AG09309 (cell line): ENCODE measurements around the gene ZNF473.
"Not testable (repeated sequence)": the region's sequence is repeated elsewhere in the genome, so short reads cannot be mapped to it uniquely, and the experiment has no call there.

ENCODE experiments used
- DNase-seq: peaks from one replicate; pipeline ENCODE4 v3.0.0-alpha.2; 2010; ENCODE audit warnings: low read depth
- H3K4me3 ChIP-seq: 2 replicates; pipeline ENCODE4 v1.5.1; 2011; ENCODE audit warnings: mild to moderate bottlenecking, low read depth, low read length, moderate library complexity; ENCODE audit not compliant: control insufficient read depth
- TF ChIP-seq, protein P1 (sequence below): IDR thresholded peaks from 2 replicates; pipeline ENCODE4 v1.5.1; 2011; ENCODE audit warnings: mild to moderate bottlenecking, low read depth, low read length, inconsistent platforms; ENCODE audit not compliant: insufficient read depth, control insufficient read depth; ENCODE audit errors: missing control alignments

Gene ZNF473

DNA sequence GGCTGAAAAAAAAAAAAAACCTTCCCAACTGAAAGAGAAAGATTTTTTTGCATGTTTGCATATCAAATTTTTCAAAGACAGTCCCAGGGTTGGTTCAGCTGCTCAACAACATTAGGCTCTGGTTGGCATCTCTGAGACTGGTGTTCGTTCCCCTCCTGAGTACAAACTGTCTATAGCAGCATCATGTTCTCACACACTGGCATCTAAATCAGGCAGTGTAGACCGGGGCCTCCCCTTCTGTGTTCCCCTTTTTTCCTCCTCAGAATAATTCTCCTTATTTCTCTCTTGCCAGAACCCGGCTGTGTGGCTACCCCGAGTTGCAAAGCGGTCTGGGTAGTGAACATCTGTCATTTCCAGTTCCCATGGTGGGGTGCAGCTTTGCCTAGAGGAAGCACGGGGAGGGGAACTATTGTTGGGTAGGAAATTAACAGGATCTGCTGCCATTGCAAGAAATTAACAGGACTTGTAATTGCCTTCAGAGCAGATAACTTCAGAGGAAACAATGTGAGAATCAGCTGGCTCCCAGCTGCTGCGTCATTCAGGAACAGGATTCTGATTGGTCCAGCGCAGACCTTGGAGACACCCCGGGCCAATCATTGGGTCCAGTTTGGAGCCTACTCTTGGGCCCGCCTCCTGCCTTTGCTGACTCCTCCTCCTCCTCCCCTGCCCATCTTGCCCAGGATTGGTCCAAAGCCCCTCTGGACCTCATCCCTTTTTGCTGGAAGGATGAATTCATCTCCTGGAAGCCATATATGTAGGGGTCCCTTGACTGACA lies 51.0 kb downstream of the ZNF473 start:
- DNase-seq, H3K4me3 ChIP-seq: not testable (repeated sequence)

DNA sequence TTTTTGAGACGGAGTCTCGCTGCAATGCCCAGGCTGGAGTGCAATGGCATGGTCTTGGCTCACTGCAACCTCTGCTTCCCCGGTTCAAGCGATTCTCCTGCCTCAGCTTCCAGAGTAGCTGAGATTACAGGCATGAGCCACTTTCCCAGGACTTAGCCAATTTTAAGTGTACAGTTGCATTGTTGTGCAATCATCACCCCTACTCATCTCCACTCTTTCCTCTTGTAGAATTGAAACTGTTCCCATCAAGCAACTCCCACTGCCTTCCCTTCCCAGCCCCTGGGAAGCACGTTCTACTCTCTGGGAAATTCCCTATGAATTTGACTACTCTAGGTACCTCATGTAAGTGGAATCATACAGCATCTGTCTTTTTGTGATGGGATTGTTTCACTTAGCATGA lies 53.2 kb downstream of the ZNF473 start:
- H3K4me3 ChIP-seq, DNase-seq: not testable (repeated sequence)

DNA sequence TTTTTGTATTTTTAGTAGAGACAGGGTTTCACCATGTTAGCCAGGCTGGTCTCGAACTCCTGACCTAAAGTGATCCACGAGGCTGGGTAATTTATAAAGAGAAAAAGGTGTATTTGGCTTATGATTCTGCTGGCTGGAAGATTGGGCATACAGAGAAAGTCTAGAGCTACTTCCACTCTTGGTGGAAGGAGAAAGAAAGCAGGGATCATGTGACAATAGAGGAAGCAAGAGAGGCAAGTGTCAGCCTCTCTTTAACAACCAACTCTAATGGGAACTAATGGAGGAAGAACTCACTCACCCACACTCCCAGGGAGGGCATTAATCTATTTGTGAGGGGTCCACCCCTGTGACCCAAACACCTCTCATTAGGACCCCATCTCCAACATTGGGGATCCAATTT lies 58.6 kb downstream of the ZNF473 start:
- not testable (repeated sequence) for DNase-seq, H3K4me3 ChIP-seq

DNA sequence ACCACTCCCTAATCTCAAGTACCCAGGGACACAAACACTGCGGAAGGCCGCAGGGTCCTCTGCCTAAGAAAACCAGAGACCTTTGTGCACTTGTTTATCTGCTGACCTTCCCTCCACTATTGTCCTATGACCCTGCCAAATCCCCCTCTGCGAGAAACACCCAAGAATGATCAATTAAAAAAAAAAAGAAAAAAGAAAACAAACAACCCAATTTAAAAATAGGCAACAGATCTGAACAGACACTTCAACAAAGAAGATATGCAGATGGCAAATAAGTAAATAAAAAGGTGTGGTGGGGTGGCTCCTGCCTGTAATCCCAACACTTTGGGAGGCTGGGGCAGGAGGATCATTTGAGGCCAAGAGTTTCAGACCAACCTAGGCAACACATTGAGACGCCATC lies 61.3 kb downstream of the ZNF473 start:
- not testable (repeated sequence) for H3K4me3 ChIP-seq, DNase-seq

DNA sequence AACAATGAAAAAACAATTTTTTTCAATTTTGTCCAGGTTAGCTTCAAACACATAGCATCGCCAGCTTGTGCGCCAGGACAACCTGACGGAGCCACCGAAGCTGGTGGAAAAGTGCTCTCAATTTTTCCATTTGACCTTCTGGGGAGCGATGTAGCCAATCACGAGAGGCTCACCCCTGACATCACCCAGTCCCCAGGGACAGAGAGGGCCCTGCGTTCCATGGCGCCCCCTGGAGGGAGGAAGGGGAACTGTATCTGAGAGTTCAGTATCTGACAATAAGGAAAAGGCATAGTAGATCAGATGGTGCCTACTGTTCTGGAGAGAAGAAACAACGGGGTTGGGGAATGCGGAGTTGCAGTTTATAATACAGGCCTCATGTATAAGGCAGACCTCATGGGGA lies 64.9 kb downstream of the ZNF473 start:
- TF ChIP-seq, protein P1, sequence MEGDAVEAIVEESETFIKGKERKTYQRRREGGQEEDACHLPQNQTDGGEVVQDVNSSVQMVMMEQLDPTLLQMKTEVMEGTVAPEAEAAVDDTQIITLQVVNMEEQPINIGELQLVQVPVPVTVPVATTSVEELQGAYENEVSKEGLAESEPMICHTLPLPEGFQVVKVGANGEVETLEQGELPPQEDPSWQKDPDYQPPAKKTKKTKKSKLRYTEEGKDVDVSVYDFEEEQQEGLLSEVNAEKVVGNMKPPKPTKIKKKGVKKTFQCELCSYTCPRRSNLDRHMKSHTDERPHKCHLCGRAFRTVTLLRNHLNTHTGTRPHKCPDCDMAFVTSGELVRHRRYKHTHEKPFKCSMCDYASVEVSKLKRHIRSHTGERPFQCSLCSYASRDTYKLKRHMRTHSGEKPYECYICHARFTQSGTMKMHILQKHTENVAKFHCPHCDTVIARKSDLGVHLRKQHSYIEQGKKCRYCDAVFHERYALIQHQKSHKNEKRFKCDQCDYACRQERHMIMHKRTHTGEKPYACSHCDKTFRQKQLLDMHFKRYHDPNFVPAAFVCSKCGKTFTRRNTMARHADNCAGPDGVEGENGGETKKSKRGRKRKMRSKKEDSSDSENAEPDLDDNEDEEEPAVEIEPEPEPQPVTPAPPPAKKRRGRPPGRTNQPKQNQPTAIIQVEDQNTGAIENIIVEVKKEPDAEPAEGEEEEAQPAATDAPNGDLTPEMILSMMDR: peak; percentile 27
- not testable (repeated sequence) for DNase-seq, H3K4me3 ChIP-seq

DNA sequence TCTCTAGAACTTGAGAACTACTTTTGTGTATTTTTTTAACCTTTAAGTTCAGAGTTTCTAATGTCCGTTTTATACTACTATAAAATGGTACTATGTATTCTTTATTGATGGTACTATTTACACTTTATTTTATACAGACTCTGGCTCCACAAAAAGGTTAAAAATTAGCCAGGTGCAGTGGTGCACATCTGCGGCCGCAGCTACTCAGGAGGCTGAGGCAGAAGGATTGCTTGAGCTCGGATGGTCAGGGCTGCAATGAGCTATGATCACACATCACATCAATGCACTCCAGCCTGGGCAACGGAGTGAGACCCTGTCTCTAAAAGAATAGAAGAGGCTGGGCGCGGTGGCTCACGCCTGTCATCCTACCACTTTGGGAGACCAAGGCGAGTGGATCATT lies 66.0 kb downstream of the ZNF473 start:
- not testable (repeated sequence) for DNase-seq, H3K4me3 ChIP-seq

DNA sequence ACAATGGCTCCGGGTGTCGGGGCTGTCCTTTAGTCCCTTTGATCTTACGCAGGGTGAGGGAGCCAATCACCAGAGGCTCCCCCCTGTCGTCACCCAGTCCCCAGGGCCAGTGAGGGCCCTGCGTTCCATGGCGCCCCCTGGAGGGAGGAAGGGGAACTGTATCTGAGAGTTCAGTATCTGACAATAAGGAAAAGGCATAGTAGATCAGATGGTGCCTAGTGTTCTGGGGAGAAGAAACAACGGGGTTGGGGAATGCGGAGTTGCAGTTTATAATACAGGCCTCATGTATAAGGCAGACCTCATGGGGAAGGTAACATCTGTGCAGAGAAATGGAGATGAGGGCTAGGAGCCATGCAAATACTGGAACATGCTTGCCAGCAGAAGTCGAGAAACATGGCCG lies 66.8 kb downstream of the ZNF473 start:
- not testable (repeated sequence) for H3K4me3 ChIP-seq, DNase-seq

DNA sequence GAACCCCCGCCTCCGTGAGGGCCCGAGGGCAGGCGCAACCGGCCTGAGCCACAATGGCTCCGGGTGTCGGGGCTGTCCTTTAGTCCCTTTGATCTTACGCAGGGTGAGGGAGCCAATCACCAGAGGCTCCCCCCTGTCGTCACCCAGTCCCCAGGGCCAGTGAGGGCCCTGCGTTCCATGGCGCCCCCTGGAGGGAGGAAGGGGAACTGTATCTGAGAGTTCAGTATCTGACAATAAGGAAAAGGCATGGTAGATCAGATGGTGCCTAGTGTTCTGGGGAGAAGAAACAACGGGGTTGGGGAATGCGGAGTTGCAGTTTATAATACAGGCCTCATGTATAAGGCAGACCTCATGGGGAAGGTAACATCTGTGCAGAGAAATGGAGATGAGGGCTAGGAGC lies 72.1 kb downstream of the ZNF473 start:
- H3K4me3 ChIP-seq: not testable (repeated sequence)

DNA sequence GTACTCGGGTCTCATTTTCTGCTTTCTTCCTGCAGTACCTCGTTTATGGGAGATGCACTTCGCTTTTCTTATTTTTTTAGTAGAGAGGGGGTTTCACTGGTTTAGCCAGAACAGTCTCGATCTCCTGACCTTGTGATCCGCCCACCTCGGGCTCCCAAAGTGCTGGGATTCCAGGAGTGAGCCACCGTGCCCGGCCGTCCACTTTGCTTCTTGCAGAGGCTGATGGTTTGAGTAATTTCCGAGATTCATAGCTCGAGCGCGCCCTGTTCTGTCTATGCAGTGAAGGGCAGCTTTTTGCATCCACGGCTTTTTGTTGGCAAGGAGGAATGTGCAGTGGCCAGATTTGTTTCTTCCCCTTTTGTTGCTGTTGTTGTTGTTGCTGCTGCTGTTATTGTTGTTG lies 73.1 kb downstream of the ZNF473 start:
- DNase-seq, H3K4me3 ChIP-seq: not testable (repeated sequence)

More for the DNA sequence above, 72.1 kb downstream of the ZNF473 start:
- not testable (repeated sequence) for DNase-seq

DNA sequence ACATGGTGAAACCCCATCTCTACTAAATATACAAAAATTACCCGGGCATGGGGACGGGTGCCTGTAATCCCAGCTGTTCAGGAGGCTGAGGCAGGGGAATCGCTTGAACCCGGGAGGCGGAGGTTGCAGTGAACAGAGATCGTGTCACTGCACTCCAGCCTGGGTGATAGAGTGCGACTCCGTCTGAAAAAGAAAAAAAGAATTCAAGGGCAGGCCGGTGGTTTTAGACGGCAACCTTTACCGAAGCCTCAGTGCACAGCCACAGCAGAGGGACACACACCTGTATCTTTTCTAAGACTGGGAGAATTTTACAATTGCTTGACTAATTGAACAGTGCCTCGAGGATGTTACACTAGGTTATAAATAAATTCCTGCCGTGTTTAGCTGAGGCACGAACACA lies 73.9 kb downstream of the ZNF473 start:
- not testable (repeated sequence) for DNase-seq, H3K4me3 ChIP-seq

DNA sequence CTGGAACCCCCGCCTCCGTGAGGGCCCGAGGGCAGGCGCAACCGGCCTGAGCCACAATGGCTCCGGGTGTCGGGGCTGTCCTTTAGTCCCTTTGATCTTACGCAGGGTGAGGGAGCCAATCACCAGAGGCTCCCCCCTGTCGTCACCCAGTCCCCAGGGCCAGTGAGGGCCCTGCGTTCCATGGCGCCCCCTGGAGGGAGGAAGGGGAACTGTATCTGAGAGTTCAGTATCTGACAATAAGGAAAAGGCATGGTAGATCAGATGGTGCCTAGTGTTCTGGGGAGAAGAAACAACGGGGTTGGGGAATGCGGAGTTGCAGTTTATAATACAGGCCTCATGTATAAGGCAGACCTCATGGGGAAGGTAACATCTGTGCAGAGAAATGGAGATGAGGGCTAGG lies 75.1 kb downstream of the ZNF473 start:
- H3K4me3 ChIP-seq, DNase-seq: not testable (repeated sequence)
